HG03354 (cell line): ENCODE measurements around the gene TAF6.
A peak's percentile ranks its signal among the peaks of the same experiment; 100 is the strongest.

ENCODE experiments used
- ATAC-seq: cut with Tn5 transposase; IDR thresholded peaks from one replicate; pipeline ENCODE4 v1.9.1; 2021; ENCODE audit warnings: mild to moderate bottlenecking; ENCODE audit not compliant: unreplicated experiment, poor library complexity, severe bottlenecking

Gene TAF6

GRCh38 chr7:100119072-100119969, at the start of gene TAF6, which contains the start of gene CNPY4:
Gene TAF6 (minus strand): TSS chr7:100119358. CDS start chr7:100114209, 5,149 bp downstream.
Gene CNPY4 (plus strand): TSS chr7:100119634. CDS start chr7:100119745, 111 bp downstream.
- peak; percentile 73 for ATAC-seq

DNA sequence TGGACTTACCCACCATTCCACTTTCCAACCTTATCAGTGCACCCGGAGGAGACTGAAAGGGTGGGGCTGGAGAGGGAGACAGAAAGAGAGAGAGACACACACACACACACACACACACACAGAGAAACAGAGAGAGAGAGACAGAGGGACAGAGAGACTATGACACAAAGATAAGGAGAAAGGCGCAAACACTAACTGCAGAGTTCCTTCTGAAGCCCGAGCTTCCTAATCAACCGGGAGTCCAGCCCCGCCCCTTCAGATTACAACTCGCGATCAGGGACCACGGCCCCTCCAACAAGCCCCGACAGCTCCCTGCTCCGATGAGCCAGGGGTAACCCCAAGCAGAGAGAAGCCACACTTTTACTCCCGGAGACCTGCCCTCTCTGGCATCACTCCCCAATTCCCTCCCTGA, 48.8 kb upstream of the TAF6 start:
- ATAC-seq, result no peak

GRCh38 chr7:100166970-100167911, 48.1 kb upstream of the TAF6 start:
- ATAC-seq, result no peak

GRCh38 chr7:100166317-100166940, 47.3 kb upstream of the TAF6 start:
- ATAC-seq, result no peak

GRCh38 chr7:100163871-100164270, 44.7 kb upstream of the TAF6 start:
- no peak for ATAC-seq

DNA sequence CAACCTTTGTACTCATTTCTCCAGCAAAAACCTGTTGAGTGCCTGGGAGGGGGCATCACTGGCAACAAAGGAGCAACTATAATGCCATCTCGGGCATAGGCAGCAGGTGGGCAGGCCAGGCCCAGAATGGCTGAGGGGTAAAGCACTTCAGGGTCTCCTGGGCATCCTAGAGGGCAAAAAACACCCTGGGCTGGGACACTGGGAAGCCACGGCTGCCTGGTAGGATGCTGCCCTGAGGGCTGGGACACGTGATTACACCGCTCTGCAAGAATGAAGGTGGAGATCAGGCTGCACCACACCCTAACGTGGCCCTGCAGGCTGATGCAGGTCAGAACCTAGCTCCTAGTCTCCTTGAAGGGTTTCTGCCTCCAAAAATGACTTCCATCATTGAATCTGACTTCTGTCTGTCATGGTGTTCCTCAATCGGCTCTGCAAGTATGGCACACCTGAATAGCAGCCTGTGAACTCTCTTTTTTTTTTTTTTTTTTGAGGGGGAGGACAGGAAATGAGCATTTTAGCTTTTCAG, 43.9 kb upstream of the TAF6 start:
- ATAC-seq, result no peak

DNA sequence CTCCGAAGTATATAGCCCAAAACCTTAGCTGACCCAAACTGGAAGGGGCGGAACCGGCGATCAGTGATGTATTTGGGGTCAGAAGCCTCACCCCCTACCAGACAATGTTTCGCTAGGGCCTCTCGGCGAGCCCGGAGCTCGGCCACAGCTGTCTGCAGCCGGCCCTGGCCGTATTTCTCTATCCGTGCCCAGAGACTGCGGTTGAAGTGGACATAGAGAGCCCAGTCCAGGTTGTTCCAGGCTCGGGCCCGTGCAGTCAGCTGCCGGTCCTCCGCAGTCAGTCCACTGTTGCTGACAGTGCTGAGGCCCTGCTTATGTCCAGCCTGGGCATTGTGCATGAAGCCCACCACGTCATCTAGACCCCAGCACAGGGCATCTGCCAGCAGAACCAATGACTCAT, 40.9 kb upstream of the TAF6 start:
- no peak for ATAC-seq

- no peak for ATAC-seq
Observed at GRCh38 chr7:100159099-100159623, 40.0 kb upstream of the TAF6 start.

DNA sequence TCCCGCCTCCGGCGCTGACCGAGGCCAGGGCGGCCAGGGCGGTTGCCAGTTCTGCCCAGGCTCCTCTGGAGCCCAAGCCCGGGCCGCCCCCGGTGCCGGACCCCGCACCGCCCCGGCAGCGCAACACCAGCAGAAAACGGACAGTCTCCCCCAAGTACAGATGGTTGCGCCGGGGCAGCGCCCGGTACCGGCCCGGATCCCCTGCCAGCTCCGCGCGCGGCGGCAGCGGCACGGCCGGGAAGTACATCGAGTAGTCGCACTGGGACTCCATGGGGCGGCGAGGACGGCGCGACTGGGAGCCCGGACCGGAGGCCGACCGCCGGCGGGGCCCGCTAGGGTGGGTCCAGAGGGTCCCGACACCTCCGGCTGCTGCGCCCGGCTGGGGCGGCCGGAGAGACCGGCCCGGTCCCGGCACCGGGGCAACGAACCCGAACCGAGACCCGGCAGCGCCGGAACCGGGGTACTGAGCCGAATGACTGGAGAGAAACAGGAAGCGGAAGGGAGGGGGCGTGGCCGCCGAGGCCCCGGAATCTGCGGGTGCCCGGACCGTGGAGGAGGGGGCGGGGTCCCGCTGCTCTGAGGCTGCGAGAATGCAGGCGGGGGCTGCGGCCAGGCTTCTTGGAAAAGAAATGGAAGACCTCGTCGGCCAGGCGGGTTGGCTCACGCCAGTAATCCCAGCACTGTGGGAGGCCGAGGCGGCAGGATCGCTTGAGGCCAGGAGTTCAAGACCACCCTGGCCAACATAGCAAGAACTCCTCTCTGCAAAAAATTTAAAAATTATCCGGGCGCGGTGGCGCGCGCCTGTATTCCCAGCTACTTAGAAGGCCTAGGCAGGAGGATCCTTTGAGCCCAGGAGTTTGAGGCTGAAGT, 39.3 kb upstream of the TAF6 start, which contains the start of gene TRAPPC14:
TSS of gene TRAPPC14 (minus strand) at position 495 of the 870 bp plus-strand sequence. CDS start at position 271, 224 bp downstream.
- peak; percentile 85 for ATAC-seq

GRCh38 chr7:100157334-100158228, 38.4 kb upstream of the TAF6 start:
- ATAC-seq, result no peak

- no peak for ATAC-seq
Observed at GRCh38 chr7:100157069-100157333, 37.8 kb upstream of the TAF6 start.

- ATAC-seq, result no peak
Observed at GRCh38 chr7:100156331-100157068, 37.3 kb upstream of the TAF6 start.

DNA sequence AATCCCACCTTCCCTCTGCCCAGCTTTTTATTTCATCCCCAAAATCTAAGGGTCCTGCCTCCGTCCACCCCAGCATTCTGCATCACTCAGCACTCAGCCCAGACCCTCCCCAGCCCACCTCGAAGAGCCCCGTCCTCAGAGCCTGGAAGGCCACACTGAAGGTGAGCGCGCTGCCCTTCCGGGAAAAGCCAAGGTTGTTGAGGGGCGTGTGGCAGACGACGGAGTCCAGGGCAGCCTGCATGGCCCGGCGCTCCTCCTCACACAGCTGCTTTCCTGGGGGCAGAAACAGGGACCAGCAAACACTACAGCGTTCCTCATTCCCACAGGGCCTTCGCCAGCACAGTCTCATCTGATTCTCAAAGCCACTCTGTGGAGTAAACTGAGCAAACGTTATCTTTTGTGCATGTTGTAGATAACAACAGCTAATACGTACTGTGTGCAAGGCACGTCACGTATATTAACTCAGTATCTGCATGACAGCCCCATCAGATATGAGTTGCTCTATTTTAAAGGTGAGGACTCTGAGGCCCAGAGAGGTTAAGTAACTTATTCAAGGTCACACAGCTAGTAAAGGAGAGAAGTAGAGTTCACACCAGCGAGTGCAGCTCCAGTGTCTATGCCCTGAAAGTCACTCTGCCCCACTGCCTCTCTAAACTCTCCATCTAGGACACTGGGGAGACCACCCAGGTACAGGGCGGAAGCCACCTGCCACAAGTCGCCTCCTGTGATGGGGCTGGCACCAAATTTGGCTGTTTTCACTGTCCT, 36.6 kb upstream of the TAF6 start:
- no peak for ATAC-seq

DNA sequence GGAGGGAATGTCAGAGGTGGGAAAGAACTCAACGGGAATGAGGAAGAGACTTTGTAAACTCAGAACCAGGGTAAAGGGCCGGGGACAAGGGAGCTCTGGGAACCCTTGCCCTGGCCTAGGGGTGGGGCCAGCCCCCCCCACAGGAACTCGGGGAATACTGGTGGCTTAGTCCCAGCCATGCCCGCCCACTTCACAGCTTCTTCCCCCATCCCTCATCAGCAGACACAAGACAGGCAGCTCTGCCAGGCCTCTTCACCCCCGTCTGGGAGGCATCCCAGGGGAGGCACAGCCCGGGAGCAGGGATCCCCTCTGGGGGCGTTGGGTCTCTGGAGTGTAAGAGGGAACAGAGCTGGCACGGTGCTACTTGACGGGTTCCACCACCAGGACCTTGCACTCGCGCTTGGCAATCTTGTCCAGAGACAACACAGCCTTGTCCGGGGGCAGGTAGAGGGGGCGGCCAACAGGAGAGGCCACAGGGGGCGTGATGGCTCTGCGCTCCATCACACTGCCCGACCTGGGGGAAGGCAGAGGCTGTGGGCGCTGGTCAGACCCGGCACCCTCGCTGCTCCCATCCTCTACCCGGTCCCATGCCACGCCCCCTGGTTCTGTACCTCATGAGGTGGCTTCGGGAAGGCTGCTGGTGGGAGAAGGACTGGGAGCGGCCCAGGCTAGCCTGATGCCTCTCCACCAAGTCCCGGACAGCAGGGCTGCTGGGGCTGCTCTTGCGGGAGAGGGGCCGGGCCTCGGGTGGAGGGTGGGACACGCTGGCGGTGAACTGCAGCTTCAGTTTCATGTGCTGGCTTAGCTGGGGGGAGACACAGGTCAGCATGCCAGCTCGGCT, 35.7 kb upstream of the TAF6 start:
- ATAC-seq, result no peak

DNA sequence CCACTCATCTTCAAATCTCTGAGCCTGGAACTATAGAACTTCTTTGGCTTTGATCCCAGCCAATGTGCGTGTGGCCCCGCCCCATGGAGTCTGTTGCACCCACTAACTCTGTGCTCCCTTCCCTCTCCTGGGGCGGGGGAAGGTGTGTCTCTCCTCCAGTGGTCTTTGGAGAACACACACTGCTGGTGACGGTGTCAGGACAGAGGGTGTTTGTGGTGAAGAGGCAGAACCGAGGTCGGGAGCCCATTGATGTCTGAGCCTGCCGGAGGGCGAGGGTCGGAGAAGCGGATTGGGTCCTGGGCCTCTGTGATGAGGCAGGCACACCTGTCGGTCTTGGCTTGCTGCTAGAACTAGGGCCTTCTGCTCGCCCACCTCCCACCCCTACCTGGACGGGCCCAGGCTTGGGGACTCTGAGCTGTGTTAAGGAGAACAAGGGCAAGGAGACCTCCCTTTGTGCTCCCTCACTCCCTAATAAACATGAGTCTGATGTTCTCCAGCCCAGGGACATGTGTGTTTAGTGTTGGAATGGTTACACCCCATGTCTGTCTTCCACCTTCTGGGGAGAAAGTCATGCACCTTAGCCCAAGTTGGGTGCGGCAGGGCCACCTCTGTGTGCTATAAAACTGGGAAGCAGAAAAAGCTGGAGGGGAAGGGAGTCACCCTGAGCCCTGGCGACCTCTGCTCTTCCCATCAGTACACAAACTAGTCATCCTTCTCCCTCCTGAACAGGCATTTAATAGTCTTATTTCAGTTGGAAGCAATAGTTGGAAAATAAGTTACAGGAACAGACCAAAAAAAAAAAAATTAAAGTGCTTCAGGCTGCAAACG, 34.8 kb upstream of the TAF6 start:
- ATAC-seq, result no peak
